Stimulated activated CD4-positive, alpha-beta T cell treated with anti-CD3 and anti-CD28 coated beads, TNF-alpha, amount 100 ng/mL, for 4 hours (primary cell): Measurements from ENCODE around the gene SFT2D2.
"Not testable (repeated sequence)": the region's sequence is repeated elsewhere in the genome, so short reads cannot be mapped to it uniquely, and the experiment has no call there.

Experiments
- DNase-seq, 3 experiments: peaks; one replicate each; pipeline ENCODE4 v3.0.0-alpha.2; 2020; ENCODE audit warnings: low read depth in 3 of 3

The SFT2D2 gene

DNA sequence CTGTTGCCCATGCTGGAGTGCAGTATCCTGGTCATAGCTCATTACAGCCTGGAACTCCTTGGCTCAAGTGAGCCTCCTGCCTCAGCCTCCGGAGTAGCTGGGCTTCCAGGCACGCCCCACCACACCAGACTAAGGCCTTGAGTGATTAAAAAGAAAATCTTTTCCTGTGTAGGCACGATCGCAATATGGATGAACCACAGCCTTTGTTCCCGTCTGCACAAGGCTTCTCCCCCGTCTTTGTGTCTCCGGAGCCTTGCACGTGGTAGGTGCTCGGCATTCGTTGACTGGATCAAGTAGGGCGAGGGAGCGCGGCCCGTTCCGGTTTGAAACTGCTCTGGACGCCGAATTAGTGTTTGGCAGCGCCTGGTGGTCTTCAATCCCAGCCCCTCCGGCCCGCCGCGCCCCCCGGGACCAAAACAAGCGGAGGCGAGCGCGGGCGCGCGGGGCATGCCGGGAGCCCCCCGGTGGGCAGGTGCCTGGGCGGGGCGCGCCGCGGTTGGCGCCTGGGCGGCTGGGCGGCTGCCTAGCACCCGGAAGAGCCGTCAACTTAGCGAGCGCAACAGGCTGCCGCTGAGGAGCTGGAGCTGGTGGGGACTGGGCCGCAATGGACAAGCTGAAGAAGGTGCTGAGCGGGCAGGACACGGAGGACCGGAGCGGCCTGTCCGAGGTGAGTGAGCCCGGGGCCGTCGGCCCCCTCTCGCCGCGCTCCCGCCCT lies at the start of gene SFT2D2:
Gene SFT2D2, plus strand, starts transcription at position 529 of the 715 bp plus-strand sequence. Its CDS starts 76 bp downstream, at position 605.
- DNase-seq = peak; percentile 65 to 74 (median 65)

DNA sequence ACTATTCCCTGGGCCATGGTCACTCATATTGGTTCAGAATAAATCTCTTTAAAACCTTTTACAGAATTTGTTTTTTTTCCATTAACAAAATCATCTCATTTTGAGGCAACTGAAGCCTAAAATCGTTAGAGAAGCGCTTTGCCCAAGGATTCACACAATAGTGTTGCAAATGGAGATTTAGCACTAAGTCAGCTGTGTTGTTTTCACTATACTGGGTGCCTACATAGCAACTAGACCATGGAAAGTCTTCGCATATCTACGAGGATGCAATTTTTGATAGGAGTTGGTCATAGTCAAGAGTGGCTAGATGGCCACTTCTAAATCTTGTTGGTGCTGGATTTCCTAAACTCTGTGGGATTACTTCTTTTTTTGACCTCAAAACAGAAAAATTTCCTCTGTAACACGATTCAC lies 47.6 kb upstream of the SFT2D2 start:
- no peak for DNase-seq

DNA sequence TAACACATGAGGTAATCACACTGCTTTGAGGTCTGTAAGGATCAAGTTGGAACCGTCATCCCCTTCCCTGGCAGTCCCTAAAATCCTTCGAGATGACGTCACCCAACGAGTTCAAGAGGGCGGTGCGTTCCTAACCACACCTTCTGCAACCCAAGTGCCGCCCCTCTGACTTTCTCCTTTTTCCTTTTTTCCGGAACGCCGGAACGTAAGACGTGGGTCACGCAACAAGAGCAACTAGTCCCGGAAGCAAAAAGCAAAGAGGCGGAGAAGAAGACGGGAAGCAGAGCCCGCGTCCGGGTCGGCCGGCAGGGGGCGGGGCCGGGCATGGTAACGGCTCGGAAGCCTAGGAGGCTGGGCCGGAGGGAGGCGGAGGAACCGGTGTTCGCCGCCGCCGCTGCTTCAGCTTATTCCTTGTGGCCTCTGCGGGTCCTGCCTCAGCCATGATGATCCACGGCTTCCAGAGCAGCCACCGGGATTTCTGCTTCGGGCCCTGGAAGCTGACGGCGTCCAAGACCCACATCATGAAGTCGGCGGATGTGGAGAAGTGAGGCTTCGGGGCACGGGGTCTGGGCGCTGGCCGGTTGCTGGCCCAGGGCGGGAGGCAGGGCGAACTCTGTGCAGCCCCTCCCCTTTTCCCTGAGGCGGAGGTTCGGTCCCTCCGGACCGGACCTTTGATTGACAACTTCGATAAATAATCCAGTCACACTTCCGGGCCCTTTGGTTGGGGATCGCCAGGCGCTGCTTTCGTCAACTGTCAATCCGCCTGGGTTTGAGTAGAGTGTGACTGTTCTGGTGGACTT lies 47.0 kb upstream of the SFT2D2 start, which contains the start of gene TIPRL:
Gene TIPRL, plus strand, starts transcription at position 325 of the 800 bp plus-strand sequence. Its CDS starts 116 bp downstream, at position 441.
- peak; percentile 89 to 90 (median 89) for DNase-seq

DNA sequence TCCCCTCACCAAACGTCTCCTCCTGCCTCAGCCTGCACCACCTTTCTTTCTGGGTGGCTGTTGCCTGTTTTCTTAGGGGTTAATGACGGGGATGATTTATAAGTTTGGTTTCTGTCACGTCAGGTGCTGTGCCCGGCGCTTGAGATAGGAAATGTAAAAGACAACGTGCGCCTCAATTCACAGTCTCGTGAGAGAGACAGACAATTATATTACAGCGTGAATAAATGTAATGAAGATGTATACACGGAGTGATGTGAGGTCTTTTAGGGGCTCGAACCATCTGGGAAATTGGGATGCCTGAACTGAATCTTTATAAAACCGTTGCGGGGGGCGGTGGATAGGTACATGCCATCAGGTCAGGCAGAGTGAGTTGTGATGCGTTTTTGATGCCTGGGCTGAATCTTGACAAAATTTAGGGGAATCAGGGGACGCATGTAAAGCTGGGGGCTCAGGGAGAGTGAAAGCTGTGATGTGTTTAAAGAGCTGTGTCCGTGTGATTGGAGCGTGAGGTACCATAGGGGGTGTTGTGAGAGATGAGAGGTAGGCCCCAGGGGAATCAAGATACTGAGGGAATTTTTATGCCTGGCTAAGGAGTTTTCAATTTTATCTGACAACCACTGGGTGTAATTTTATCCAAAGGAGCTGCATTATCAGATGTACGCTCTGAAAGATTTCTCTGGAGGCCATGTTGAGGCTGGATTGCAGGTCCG lies 46.2 kb upstream of the SFT2D2 start:
- DNase-seq = no peak

DNA sequence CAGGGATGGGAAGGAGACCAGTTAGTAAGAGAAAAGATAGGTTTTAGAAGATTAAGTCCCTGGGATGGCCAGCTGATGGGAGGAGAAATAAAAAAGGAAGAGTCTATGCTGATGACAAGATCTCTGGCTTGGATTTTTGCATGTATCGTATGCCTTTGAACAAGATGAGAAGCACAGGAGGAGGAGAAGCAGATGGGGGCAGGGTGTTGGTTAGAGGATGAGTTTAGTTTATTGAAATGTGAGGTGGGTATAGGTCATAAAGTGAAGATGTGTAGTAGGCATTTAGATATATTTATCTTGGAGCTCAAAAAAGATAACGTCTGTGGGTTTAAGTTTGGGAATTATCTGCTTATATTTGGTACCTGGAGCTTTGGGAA lies 45.7 kb upstream of the SFT2D2 start:
- DNase-seq = no peak

DNA sequence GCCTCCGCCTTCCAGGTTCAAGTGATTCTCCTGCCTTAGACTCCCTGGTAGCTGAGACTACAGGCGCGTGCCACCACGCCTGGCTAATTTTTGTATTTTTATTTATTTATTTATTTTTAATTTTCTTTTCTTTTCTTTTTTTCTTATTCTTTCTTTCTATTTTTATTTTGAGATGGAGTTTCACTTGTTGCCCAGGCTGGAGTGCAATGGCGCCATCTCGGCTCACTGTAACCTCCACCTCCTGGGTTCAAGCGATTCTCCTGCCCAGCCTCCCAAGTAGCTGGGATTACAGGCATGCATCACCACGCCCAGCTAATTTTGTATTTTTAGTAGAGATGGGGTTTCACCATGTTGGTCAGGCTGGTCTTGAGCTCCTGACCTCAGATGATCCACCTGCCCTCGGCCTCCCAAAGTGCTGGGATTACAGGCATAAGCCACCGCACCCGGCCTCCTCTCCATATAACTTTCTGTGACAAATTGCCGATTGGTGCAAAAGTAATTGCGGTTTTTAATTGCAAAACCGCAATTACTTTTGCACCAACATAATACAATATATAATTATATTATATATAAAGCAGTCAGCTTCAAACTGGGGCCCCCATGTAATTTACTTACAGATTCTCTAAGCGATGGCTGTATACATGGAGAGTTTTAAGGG lies 44.6 kb upstream of the SFT2D2 start:
- not testable (repeated sequence) for DNase-seq

DNA sequence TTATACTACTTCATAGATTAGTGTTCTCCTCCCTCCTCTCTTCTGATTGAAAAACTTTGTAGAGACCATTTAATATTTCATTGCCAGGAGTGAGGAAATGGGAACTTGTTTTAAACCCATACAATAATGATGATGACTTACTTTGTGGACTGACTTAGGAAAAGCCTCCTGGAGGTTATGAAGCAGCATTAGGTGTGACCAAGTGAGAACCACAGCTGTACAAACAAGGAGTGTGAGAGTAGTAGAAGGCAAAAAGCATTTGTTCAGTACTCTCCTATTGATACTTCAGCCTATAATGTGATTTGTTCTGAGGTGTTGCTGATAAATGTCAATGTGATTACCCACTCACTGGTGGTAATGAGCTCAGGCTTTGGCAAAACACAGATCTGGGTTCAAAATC lies 38.6 kb upstream of the SFT2D2 start:
- no peak for DNase-seq

DNA sequence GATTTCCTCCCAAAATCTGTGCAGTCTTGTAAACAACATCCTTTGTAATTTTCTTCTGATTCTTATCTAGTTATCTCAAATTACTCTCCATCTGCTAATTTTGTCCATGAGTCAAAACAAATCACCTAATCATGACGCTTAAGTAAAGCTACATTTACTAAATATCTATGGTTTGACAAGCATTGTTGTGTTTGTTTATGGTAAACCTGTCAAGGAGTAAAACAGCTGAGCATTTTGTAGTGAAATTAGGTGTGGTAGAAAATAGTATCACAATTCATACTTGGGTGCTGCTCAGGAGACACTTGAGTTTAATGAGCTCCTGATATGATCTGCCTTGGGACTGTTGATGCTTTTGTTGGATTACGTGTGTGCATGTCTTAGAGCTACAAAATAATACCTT lies 35.4 kb upstream of the SFT2D2 start:
- DNase-seq = no peak

DNA sequence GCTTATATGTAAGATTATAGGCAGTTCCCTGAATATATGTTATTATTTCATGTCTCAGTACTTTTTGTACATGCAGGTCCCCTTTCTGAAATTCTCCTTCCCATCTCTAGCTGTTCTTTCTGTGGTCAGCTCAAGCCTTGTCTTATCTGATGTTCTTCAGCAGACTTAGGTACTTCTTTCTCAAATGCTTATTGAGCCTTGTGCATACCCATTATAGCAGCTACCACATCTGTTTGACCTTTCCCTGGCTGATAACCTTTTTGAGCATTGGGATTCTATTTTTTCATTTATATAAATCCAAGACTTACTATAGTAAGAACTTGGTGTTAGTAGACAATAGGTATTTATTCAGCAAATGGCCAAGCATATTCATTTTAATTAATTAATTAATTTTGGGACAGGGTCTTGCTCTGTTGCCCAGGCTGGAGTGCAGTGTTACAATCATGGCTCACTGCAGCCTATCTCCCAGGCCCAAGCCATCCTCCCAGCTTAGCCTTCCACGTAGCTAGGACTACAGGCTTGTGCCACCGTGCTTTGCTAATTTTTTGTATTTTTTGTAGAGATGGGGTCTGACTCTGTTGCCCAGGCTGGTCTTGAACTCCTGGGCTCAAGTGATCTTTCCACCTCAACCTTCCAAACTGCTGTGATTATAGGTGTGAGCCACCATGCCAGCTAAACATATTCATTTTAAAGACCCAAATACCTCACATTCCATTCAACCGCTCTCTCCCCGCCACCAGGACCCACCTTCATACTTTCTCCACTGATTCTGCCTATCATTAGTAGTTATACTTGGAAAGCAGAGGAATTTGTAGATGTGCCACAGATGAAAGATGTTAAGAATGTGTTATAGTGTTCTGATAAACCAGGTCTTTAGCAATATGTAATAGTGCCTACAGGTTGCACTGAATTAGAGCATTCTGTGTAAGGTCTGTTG lies 30.3 kb upstream of the SFT2D2 start:
- no peak for DNase-seq

DNA sequence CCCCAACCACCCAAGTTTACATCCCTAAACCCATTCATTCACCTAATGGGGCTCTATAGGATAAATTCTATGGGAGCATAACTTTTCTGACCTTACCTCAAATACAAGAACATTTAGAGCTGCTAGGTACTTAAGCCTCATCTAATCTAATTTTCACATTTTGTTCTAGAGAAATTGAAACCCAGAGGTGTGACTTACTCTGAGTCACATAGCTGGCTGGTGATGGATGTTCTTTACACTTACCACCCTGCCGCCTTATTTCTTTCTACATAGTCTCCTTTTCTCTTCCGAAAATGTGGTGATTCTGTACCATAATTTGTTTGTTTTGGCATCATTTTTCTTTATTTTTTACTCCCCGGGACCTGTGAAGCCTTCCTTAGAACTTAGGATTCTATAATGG lies 26.7 kb upstream of the SFT2D2 start:
- no peak for DNase-seq

DNA sequence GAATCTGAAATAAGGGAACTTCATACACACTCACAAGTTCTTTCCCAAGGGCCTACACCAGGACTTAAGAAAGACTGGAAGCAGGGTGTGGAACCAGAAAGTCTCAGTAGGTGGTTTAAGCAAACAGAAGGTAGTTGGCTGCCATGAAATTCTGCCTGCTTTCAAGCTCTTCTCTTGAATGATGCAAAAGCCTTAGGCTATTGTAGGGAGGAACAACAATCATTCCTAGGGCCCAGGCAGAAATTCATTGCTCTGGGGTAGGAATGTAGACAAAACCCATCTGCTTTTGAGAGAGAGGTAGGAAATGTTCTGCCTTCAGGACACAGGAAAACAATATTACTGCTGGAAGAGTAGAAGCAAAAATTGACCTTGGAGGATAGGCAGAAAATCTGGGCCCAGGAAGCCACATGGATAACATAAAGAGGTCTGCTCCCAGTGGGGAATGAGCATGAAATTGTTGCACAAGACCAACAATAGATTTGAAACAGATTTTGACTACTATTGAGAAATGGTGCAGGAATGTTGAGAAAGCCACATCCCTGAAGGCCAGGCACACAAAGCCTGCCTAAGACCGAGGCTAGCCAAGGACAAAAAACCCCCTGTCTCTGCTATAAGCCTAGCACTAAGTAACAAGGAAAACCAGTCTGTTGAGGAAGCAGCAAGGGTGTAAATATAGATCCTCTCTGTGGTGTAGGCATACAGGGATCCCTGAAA lies 22.7 kb upstream of the SFT2D2 start:
- DNase-seq = no peak

DNA sequence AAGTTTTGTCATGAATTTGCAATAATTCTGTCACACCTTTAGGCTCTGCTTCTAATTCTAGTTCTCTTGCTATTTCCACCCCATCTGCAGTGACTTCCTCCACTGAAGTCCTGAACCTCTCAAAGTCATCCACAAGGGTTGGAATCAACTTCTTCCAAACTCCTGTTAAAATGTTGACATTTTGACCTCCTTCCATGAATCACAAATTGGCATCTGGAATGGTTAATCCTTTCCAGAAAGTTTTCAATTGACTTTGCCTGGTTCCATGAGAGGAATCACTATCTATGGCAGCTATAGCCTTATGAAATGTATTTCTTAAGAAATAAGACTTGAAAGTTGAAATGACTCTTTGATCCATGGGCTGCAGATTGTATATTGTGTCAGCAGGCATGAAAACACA lies 19.7 kb upstream of the SFT2D2 start:
- no peak for DNase-seq

DNA sequence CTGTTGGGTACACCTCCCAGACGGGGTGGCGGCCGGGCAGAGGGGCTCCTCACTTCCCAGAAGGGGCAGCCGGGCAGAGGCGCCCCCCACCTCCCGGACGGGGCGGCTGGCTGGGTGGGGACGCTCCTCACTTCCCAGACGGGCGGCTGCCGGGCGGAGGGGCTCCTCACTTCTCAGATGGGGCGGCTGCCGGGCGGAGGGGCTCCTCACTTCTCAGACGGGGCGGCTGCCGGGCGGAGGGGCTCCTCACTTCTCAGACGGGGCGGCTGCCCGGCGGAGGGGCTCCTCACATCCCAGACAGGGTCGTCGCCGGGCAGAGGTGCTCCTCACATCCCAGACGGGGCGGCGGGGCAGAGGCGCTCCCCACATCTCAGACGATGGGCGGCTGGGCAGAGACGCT lies 18.1 kb upstream of the SFT2D2 start:
- not testable (repeated sequence) for DNase-seq

DNA sequence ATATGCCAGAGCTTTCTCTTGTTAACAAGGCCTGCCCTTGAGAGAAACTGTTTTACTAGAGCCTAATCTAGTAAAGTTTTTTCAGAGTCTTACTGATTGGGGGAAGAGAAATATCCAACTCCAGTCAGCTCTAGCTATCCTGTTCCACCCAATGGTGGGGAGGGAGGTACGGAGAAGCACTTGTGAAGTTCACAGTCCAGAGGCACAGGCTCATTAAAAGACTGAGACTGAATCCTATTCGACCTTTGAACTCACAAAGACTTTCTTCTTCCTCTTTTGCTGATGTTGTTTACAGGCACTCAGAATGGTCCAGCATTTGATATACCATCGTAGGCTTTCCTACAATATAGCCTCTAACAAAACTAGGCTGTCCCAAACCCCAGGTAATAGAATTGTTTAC lies 15.5 kb upstream of the SFT2D2 start:
- DNase-seq = no peak

DNA sequence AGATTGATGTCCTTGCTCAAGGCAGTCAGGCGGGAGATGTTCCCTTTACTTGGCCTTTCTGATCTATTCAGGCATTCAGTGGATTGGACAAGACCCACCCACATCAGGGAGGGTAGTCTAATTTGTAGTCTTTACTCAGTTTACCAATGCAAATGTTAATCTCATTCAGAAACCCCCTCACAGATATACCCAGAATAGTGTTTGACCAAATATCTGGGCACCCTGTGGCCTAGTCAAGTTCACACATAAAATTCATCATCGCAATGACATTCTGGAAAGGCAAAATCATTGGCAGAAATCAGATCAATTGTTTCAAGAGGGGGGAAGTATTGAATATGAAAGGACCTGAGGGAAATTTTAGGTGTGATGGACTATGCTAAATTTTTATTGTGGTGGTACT lies 12.5 kb upstream of the SFT2D2 start:
- no peak for DNase-seq

DNA sequence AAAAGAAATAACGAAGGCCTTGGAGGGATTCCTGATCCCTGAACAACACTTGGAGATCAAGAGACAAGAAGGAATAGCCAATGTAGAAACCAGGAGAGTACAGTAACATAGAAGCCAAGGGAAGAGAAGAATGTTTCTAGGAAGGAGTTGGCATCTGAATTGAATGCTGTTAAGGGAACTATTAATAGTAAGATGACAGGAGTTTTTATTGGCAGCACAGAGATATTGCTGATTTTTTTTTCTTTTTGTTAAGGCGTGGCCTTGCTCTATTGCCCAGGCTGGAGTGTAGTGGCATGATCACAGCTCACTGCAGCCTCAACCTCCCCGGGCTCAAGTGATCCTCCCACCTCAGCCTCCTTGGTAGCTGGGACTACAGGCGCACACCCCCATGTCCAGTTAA lies 9.6 kb upstream of the SFT2D2 start:
- no peak for DNase-seq

DNA sequence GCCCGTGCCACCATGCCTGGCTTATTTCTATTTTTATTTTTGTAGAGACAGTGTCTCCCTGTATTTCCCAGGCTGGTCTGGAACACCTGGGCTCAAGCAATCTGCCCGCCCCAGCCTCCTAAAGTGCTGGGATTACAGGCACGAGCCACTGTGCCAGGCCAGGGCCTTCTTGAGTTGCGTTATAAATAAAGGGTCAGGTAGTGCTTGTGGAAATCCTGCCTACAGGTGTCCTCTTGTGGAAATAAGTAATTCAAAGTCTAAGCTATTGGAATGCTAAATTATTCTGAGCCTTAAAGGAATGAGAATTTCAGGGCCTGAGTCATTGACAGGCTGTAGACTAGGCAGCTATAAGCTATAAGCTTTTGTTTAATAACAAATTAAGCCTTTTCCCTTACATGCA lies 8.1 kb upstream of the SFT2D2 start:
- DNase-seq = no peak

DNA sequence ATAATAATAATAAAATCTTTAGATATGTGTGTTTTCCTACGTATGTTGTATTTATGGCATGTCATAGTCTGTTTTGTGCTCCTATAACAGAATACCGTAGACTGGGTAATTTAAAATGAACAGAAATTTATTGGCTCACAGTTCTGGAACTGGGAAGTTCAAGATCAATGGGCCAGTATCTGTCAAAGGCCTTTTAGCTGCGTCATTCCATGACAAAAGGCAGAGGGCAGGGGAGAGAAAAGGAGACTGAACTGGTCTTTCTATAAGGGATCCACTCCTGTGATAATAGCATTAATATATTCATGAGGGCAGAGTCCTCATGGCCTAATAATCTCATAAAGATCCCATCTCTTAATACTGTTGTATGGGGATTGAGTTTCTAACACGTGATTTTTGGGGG lies 7.1 kb upstream of the SFT2D2 start:
- DNase-seq = no peak

DNA sequence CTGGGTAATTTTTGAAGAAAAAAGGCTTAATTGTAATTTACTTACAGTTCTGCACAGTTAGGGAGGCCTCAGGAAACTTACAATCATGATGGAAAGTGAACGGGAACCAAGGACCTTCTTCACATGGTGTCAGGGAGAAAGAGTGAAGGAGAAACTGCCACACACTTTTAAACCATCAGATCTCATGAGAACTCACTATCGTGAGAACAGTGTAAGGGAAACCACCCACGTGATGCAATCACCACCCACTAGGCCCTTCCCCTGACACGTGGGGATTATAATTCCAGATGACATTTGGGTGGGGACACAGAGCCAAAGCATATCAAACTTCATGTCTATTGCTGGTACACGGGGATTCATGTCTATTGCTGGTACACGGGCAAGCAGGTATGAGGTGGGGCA lies 5.3 kb upstream of the SFT2D2 start:
- no peak for DNase-seq

DNA sequence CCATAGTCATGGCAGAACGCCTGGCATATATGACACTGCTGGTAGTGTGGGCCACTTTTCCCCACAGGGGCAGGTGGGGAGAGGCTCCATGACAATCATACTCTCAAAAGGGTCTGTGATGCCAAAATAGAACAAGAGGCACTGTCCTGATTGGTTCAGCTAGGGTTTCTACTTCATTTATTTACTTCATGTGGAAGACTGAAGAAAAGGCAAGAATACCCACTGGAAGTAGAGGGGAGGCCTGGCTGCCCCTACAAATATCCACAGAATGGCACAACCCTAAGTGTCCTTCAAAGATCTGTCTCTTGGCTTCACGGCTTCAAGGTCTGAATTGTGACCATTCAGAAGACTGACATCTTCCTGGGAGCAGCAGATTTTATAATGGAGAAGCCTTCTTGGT lies 4.5 kb upstream of the SFT2D2 start:
- DNase-seq = no peak
